Measurements from ENCODE around the gene CCDC157.

The CCDC157 gene

DNA sequence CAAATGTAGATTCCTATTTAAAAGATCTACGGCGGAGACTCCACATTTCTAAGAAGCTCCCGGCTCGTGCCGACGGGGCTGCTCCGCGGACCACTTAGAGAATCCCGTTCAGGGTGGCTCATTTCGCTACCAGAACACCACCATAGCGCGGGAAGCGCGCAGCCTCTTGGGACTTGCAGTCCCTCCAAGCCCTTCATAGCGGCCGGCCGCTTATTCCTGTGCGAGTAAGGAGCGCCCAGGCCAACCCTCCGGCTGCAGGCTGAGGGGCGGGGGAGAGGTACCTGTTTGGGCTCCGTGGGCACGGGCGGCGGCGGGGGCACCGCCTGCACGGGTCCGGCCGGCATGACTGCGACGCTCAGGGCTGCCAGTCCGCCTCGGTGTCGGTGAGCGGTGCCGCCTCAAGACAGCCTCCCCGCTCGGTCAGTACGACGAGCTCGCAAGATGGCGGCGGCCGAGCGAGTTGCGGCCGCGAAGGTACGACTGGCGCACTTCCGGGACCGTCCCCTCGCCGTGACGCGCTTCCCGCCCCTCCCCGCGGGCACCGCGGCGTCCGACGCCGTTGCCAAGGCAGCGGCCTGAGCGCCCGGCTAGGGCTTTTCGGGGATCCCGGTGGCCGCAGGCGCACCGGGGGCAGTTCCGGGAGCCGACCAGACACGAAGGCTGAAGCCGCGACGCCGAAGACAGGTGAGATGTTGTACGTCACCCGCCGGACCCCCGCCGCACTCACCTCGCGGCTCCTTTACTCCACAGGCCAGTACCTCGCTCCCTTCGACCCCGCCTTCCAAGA, at the start of gene CCDC157, which contains the start of gene SF3A1:
TSS of gene CCDC157 (plus strand) at position 559 of the 787 bp plus-strand sequence. CDS start 8,994 bp downstream, outside the sequence.
TSS of gene SF3A1 (minus strand) at position 446 of the 787 bp plus-strand sequence. CDS start at position 344, 102 bp downstream.
- DNase-seq = peak; percentile 91

DNA sequence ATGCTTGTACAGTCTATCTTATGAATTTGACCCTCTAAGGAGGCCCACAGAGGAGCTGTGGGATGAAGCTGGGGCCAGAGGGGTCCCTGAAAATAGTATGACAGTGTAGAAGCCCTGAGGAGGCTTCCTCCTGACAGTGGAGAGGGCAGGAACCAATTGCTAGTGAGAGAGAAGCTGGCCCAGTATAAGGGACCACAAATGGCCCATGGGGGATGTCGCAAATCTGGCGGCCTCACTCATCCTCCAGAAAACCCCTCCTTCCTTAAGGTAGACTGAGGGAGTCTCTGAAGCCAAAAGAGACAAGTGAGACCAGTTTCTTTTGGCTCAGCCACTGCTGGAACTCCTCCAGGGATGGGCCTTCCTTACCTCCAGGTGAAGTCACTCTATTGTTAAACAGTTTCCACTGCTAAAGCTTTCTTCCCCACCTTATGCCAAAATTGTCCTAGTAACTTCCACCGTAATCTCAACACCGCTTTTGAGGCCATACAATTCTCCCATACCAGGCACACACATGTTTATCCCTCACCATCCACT, 49.7 kb upstream of the CCDC157 start:
- no peak for DNase-seq

DNA sequence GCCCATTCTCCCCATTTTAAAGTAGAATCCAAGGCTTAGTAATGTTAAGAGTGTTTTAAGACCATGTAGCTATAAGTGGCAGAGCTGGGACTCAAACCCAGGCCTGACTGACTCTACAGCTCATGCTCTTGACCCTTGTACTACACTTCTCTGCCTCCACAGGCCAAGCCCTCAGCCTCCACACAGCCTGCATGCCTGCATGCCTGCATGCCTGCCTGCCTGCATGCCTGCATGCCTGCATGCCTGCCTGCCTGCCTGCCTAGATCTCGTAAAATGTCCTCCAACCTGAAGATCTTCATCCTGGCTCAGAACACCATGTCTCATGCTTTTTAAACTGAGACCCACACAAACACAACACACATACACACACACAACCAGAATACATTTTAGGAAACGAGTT, 48.7 kb upstream of the CCDC157 start:
- no peak for DNase-seq

DNA sequence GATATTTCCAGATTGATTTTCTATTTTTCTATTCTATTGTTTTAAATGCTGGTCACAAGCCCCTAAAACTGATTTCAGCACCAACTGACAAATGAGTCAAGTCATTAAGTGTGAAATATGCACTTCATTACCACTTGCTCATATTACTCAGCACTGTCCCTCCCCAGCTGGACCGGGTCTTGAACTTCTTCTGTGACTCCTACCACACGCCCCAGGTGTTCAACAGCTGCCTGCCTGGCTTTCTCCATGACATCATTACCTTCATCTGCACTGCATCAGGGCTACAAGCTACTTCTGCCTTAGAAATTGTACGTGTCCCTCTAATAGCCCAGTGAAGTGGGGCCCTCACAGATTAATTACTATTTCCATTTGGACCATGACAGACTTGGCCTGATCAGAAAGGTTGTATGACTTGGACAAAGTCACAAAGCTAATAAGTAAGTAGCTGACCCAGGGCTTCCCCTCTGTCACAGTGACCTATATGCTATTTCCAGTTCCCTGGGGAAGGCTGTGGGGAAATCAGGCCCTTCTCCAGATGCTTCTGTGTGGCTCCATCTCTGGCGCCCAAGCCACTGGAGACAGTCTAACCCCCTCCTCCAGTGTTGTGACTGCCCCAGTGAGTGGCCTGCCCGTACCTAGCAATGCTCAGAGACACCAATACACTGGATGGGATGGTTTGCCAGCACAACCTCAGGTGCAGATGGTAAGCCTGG, 48.1 kb upstream of the CCDC157 start:
- DNase-seq = no peak

DNA sequence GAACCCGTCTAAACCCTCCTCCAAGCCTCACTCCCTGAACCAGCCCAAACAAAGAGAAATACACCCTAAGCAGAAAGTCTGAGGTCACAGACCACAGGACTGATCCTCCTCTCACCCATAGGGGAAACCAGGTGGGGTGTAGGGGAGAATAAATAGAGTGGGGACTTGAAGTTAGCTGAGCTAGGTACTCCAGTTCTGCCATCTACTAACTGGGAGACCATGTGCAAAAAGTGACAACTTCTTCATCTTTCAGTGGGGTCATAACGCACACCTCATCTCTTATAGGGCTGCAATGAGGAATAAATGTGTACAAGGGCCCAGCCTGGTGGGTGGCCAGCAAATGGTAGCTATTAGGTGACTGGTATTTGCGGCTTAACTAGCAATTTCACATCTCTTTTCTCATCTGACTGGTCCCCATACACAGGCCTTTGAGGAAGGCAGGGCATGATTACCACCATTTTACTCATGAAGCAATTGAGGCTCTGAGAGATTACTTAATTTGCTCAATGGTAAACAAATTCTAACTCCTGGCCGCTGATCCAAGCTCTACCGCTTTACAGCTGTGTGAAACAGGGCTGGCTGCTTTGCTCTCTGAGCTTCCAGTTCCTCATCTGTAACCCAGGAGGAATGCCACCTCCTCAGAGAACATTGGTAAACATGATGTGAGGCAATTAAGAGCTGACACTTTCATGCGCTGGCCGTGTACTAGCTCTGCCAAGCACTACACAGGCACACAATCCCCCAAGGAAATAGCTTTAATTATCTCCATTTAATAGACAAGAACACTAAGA, 46.7 kb upstream of the CCDC157 start:
- DNase-seq = peak; percentile 87

DNA sequence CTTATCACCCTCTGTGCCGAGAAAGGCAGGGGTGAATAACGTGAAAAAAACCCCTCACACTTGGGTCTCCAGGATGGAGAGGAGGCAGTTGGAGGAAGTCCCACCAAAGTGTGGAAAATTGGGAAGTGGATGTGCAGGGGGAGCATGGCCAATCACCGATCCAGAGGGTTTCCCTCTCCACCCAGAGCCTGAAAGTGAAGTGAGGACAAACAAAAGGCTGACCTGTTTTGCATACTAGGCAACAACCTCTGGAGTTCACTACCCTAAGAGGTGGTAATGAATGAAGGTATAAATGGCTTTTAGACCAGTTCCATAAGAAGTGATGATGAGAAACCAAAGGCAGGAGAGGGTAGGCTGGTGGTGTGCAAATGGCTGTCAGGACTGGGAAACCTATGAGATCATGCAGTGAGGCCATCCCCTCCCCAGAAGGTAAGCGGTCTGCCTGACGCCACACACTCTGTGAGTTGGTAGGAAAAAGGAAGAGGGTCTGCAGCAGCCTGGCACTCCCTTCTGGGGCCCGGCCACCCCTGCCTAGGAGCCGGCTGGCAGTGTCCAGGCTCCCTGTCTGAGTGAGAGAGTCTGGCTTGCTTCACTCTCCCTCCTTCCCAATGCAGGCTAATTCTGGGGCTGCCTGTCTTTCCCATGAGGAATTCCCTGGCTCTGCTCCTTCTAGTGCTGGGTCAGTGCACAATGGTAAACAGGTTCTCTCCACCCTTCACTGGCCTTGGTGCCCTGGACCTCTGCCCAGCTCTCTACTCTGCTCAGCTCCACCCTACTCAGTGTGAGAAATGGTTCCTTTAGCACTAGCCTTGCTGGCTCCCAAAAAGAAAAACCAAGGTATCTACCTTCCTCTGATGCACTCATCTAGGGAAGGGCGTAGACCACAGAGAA, 45.7 kb upstream of the CCDC157 start:
- no peak for DNase-seq

DNA sequence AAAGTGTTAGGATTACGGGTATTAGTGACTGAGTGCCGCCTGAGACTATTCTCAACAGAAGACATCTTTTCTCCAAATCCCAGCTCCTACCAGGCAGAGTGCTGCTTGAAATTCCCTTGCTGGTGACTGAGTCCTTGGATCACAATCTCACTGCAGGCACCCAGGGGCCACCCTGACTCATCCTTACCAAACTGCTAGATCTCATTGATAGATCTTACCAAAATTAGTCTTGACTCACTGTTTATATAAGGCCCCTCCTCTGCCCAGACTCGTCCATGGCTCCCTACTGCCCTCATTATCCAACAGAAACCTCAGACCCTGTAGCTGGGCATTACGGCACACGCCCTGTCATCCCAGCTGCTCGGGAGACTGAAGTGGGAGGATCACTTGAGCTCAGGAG, 44.8 kb upstream of the CCDC157 start:
- no peak for DNase-seq

DNA sequence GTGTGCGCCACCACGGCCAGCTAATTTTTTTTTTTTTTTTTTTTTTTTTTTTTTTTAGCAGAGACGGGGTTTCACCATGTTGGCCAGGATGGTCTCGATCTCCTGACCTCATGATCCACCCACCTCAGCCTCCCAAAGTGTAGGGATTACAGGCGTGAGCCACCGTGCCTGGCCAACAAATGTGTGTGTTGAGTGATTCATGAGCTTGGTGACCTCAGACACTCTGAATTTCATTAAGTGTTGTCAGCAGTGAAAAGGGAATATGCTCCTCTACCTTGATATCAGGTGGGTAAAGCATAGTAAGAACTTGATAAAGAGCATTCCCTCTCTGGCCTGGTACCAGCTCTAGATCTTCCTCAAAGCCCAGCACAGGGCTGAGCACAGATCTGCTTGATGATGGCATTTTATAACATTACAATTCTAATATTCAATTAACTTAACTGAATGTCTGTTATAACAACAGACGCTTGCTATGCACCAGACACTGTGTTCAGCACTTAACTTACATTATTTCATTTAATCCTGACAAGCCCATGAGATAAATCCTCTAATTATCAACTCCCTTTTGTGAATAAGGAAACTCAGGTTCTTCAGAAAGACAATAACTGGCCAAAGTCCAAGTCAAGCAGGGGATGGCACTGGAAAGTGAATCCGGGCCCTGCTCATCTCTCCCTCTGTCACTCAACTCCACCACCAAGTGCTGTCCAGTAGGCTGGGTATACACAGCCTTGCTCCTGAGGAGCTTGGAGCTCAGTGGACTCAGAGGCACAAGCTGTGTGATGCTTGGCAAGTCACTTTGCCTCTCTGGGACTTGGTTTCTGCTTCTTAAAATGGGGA, 43.1 kb upstream of the CCDC157 start:
- DNase-seq = no peak

DNA sequence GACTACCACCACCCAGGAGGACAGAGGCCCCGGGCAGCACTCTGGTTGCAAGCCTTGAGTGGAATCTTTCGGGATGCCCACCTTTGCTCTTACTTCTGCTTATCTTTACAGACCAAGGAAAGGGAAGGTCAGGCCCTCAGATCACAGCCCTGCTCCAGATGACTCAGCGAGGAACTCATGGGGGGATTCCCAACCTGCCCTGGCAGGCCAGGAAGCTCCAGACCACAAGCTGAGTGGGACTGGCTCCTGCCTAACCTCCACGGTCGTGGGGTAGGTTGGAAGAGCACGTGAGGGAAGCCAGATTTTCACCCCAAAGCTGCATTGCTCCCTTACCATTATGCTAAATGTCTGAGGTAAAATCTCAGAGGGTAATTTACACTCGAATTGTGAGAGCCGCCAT, 41.9 kb upstream of the CCDC157 start:
- peak; percentile 71 for DNase-seq

DNA sequence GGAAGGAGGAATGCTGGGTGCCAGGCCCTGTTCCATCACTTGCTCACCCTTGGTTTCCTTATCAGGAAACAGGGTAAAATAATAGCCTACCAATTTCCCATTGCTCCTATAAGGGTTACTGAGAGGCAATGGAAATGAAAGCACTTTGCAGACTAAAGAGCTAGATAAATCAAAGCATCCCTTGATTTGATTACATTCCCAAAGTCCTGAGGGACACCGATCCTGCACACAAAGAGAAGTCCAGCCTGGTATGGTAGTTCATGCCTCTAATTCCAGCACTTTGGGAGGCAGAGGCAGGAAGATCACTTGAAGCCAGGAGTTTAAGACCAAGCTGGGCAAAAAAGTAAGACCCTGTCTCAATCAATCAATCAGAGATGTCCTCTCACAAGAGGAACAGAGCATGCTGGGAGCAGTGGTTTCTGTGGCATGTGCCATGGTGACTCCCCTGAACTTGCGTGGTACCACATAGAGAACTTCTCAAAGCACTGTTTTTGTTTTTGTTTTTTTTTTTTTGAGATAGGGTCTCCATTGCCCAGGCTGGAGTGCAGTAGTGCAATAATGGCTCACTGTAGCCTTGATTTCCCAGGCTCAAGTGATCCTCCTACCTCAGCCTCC, 40.7 kb upstream of the CCDC157 start:
- no peak for DNase-seq

DNA sequence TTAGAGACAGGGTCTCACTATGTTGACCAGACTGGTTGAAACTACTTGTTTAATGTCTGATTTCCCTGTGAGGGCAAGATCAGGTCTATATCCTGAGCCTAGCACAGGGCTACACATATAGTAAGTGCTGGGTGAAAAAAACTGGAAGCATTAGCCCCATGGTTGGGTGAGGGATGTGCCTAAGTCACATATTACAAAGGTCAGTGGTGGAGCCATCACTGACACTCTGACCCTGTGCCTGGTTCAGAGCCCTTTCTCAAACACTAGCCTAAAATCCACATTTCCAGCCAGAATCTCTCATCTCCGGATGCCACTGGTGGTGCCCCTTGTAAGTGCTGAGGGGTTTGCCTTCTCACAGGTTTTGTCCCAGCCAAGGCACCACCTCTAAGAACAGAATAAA, 39.0 kb upstream of the CCDC157 start:
- no peak for DNase-seq

DNA sequence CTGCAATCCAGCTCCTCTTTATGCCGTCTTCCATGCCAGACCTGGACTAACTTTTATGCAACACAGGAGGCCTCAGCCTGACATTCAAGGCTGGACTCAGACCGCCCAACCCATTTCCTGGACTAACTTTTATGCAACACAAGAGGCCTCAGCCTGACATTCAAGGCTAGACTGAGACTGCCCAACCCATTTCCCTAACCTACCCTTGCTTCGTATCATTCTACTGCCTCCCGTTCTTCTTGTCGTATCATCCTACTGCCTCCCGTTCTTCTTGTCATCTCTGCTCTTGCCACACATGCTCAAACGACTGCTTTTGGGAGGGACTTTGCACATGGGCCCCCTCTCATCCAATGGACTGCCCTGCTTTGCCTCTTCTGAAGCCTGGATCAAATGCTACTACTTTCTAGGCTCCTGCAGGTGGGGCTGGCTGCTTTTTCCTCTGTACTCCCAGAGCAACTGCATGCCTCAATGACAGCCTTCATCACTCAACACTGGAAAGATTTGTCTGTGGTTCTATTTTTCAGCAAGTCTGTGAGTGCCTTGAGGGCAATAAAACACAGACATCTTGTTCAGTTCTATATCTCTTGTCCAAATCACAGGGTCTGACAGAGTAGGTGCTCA, 37.9 kb upstream of the CCDC157 start:
- DNase-seq = peak; percentile 56

DNA sequence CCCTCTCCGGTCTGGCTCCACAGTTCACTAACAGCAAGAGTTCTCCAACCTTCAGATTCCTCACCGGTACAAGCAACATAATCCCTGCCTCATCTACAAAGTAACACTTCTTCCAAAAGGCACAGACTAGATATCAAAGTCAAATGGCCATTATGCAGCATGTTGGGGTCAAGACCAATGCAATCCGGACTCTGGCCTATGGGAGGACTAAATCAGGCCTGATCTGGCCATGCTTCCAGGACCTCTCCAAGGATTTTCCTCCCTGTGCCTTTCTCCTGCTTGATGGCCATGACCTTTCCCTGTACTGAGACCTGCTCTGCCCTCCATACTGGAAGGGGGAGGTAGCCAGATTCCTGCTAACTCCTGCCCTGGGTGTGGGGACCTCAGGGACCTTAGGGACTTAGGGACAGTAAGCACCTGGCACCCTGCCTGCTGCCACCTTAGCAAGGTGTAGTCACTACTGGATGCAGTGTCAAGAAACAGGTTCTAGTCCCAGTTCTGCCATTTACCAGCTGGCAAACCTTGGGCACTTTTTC, 36.7 kb upstream of the CCDC157 start:
- no peak for DNase-seq

DNA sequence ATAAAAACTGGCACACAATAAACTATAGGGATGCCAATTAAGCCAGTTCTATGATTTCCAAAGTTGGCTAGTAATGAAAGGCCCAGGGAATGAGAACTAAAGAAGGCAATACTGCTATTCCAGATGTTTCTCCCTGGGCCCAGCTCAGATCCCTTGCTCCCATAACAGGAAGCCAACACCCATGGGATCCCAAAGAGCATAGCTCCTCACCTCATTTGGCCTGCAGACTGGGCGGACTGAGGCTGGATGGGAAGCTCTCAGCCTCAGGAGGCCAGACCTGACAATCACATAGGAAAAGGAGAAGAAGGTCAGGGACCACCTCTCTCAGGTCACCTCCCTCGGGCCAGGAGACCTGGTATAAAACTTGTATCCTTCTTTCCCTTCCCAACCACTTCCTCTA, 35.3 kb upstream of the CCDC157 start:
- DNase-seq = no peak

DNA sequence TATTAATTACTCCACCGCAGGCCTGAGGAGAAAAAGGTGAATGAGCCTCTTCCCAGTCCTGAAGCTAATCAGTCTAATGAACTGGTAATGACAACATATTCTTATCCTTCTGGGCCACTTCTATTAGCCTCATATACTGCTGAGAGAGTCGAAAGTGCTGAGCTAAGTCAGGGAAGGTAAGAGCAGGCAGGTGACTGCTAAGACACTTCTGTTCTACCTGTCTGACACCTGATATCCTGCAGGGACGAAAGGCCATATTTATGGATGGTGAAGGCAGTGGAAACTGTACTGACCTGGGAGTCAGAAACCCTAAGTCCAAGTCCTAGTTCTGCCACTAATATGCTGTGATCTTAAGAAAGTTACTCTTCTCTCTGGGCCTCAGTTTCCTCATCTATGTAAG, 33.6 kb upstream of the CCDC157 start:
- DNase-seq = no peak

DNA sequence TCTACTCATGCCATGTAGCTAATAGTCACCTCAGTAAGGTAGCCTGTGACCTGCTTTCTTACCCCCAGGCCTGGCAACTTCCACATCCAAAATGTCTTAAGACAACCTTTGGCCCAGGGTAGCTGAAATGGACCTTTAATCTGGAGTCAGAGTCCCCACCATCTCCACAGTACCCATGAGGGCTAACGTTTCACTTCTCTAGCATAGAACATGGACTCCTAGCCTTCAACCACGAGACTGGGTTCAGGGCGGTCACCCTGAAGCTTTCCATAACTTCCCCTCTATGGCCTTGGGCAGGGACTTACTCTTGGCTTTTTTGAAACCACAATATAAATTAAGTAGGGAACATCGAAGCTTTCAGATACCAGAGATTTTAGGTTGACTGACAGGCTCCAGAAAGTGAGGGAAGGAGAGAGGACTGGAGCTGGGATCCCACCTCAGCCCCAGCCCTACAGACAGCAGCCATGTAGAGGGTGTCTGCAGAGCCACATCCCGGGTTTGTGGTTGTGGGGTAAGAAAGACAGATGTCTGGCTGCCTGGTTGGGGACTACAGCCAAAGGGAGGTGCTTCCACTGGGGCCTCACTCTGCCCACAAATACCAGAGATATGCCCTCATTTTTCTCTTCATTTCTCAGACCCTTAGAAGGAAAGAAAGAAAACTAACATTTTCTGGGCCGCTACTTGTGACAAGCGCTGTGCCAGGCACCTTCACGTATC, 32.6 kb upstream of the CCDC157 start:
- DNase-seq = peak; percentile 58

DNA sequence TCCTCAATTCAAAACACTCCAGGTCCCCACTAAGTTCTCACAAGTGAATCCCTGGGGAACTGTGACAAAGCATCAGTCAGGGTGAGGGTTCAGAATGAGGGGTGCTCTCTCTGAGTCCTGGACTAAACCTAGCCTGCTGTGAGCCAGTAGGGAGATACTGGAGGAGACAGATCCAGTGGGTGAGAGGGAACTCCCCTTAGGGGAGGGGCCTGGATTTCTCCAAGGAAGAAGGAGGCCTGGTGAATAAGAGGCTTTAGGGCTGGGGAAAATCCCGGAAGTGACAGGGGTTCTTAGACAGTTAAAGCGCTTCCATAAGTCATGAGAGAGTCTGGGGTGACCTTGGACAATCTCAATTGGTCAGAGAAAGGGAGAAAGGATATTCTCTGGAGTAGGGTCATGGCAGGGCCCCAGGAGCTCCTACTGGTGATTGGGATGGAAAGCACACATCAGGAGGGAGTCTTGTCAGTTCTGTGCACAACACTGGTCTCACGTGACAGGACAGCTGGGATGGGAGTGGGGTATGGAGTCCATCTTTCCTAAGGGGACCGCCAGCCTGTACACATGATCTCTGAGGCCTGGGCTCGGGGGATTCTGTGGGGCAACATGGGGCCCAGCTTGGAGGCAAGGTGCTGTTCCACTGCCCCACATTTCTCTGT, 31.6 kb upstream of the CCDC157 start:
- peak; percentile 59 for DNase-seq

DNA sequence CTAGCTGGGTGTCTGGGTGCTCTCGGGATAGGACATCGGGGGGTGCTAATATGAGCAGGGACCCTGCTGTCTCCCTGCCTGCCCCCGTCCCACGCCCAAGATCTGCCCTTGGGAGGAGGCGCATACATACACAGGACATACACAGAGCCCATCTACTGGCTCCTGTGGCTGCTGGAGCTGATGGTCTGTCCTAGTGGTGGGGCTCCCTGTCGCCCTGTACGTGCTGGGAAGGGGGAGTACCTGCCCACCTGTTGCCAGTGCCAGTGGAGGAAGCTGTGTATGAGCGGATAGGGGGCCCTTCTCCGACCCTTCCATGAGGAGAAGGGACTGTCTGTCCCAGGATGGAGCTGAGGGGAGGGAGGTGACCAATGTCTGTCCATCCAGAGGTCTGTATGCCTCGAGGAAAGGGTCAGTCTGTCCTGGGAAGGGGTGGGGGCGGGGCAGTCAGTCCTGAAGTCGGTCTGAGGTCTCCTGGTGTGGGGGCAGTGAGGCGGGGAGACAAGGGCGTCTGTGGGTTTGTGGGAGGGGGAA, 31.0 kb upstream of the CCDC157 start:
- DNase-seq = no peak

Measured in inflammatory macrophage treated with lipopolysaccharide for 4 hours (primary cell).